Neural crest cell (in vitro differentiated cells): ENCODE measurements around the gene REST. TPM values are rescaled to one million over a fixed set of nuclear protein-coding genes. Genes with fewer than 3 reads are reported as not detected.
A peak's percentile ranks its signal among the peaks of the same experiment; 100 is the strongest.

ENCODE experiments used
- DNase-seq: peaks from one replicate; pipeline ENCODE4 v3.0.0; 2021; ENCODE audit warnings: low read depth, mixed read lengths, low spot score
- H3K27ac Mint-ChIP-seq: one replicate; pipeline ENCODE4 v1.8.0; 2021; ENCODE audit warnings: mild to moderate bottlenecking, mixed read lengths; ENCODE audit not compliant: unreplicated experiment
- H3K27me3 Mint-ChIP-seq: 2 replicates; pipeline ENCODE4 v1.8.0; 2021; ENCODE audit warnings: low read depth, mild to moderate bottlenecking, mixed read lengths
- H3K36me3 Mint-ChIP-seq: 2 replicates; pipeline ENCODE4 v1.8.0; 2021; ENCODE audit warnings: low read depth, mild to moderate bottlenecking, mixed read lengths
- H3K4me1 Mint-ChIP-seq: 2 replicates; pipeline ENCODE4 v1.8.0; 2021; ENCODE audit warnings: mixed read lengths
- H3K4me3 Mint-ChIP-seq: one replicate; pipeline ENCODE4 v1.8.0; 2021; ENCODE audit warnings: mild to moderate bottlenecking, mixed read lengths
- H3K9me3 Mint-ChIP-seq: 2 replicates; pipeline ENCODE4 v1.8.0; 2021; ENCODE audit warnings: mixed read lengths
- CTCF ChIP-seq: fragments of 200-600 bp; sonication (generic); conservative IDR thresholded peaks from 2 replicates; pipeline ENCODE4 v1.5.0; 2021; ENCODE audit warnings: antibody characterized with exemption, mild to moderate bottlenecking
- total RNA-seq: library from RNA; stranded (reverse); gene quantifications from 2 replicates; pipeline ENCODE4 v1.2.1, GENCODE V29; 2021

REST gene
- total RNA-seq, 1 donor from 2014 or later, result 51.2 TPM

- Mint-ChIP-seq H3K27me3 (peaks cover 2% of the 10 kb centered on the region), H3K9me3 (no peaks in the 10 kb centered on the region), H3K4me1 (peaks cover 46% of the 10 kb centered on the region), H3K36me3 (peaks cover 3% of the 10 kb centered on the region), H3K27ac (no peak overlapping the region), H3K4me3 (peak overlapping the region; percentile 100)
- TF ChIP-seq CTCF, result no peak
- no peak for DNase-seq
Measured at GRCh38 chr4:56981795-56982201, 74.1 kb downstream of the REST start.

GRCh38 chr4:56986192-56986591 is 78.5 kb downstream of the REST start:
- Mint-ChIP-seq H3K36me3 (peaks cover 8% of the 10 kb centered on the region), H3K9me3 (no peaks in the 10 kb centered on the region), H3K4me3 (no peak overlapping the region), H3K27me3 (no peaks in the 10 kb centered on the region), H3K4me1 (peaks cover 15% of the 10 kb centered on the region), H3K27ac (no peak overlapping the region)
- no peak for DNase-seq
- TF ChIP-seq CTCF, result no peak

- Mint-ChIP-seq H3K36me3 (peaks cover 14% of the 10 kb centered on the region), H3K4me3 (no peak overlapping the region), H3K27me3 (no peaks in the 10 kb centered on the region), H3K4me1 (peaks cover 8% of the 10 kb centered on the region), H3K27ac (no peak overlapping the region), H3K9me3 (no peaks in the 10 kb centered on the region)
- DNase-seq, result no peak
- TF ChIP-seq CTCF, result no peak
Measured at GRCh38 chr4:56986952-56987351, 79.3 kb downstream of the REST start.

- no peak for DNase-seq
- Mint-ChIP-seq H3K4me1 (no peaks in the 10 kb centered on the region), H3K4me3 (no peak overlapping the region), H3K27ac (no peak overlapping the region), H3K36me3 (peaks cover 14% of the 10 kb centered on the region), H3K9me3 (no peaks in the 10 kb centered on the region), H3K27me3 (no peaks in the 10 kb centered on the region)
- no peak for TF ChIP-seq CTCF
Measured at GRCh38 chr4:56990109-56990905, 82.6 kb downstream of the REST start.

- Mint-ChIP-seq H3K4me3 (no peak overlapping the region), H3K9me3 (no peaks in the 10 kb centered on the region), H3K27me3 (no peaks in the 10 kb centered on the region), H3K4me1 (no peaks in the 10 kb centered on the region), H3K27ac (no peak overlapping the region), H3K36me3 (peaks cover 21% of the 10 kb centered on the region)
- no peak for TF ChIP-seq CTCF
- no peak for DNase-seq
Measured at GRCh38 chr4:56995525-56995924, 87.8 kb downstream of the REST start.
